ENCODE results near the gene DNAH17.

Gene DNAH17

DNA sequence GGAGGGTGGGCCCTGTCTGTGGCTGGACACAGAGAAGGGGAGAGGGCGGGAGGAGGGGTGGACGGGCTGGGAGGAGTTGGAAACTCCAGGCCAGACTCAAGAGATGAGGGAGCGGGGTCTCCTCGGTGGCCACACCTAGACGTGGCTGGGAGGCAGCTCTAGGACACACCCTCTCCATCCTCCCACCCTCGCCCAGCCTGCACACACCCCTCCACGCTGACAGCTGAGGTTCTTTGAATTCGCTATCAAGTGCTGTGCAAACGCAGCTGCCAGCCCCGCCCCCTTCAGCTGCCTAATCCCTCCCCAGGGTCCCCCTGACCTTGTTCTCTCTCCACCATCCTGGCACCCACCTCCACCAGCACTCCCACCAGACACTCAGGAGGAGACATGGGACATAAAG lies 48.7 kb downstream of the DNAH17 start:
- in situ Hi-C loops (cut with MboI; ENCODE audit: low sequenced_read_pairs, unreplicated experiment): no loop called here
- TF ChIP-seq, protein P1, sequence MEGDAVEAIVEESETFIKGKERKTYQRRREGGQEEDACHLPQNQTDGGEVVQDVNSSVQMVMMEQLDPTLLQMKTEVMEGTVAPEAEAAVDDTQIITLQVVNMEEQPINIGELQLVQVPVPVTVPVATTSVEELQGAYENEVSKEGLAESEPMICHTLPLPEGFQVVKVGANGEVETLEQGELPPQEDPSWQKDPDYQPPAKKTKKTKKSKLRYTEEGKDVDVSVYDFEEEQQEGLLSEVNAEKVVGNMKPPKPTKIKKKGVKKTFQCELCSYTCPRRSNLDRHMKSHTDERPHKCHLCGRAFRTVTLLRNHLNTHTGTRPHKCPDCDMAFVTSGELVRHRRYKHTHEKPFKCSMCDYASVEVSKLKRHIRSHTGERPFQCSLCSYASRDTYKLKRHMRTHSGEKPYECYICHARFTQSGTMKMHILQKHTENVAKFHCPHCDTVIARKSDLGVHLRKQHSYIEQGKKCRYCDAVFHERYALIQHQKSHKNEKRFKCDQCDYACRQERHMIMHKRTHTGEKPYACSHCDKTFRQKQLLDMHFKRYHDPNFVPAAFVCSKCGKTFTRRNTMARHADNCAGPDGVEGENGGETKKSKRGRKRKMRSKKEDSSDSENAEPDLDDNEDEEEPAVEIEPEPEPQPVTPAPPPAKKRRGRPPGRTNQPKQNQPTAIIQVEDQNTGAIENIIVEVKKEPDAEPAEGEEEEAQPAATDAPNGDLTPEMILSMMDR (IDR thresholded peaks at IDR 0.05; ENCODE audit: borderline replicate concordance, control extremely low read depth, extremely low read depth, insufficient read depth, missing control alignments): no peak
- no peak for DNase-seq (ENCODE audit: low spot score)

DNA sequence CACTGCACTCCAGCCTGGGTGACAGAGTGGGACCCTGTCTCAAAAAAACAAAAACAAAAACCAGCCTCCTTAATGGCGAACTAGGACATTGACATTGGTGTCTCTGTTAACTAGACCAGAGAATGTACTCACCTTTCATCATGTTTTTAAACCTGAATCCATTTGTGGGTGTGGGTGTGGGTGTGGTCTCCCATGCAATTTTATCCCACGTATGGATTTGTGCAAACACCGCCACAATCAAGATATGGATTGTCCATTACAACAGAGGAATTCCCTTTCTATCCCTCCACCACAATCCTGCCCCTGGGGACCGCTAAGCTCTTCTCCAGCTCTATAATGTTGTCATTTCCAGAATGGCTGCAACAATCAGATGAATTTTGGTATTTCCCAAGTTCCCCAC lies 49.9 kb downstream of the DNAH17 start:
- in situ Hi-C loops (cut with MboI; ENCODE audit: low sequenced_read_pairs, unreplicated experiment): no loop called here
- DNase-seq (ENCODE audit: low spot score): no peak
- TF ChIP-seq, protein P1 (IDR thresholded peaks at IDR 0.05; ENCODE audit: borderline replicate concordance, control extremely low read depth, extremely low read depth, insufficient read depth, missing control alignments): no peak

DNA sequence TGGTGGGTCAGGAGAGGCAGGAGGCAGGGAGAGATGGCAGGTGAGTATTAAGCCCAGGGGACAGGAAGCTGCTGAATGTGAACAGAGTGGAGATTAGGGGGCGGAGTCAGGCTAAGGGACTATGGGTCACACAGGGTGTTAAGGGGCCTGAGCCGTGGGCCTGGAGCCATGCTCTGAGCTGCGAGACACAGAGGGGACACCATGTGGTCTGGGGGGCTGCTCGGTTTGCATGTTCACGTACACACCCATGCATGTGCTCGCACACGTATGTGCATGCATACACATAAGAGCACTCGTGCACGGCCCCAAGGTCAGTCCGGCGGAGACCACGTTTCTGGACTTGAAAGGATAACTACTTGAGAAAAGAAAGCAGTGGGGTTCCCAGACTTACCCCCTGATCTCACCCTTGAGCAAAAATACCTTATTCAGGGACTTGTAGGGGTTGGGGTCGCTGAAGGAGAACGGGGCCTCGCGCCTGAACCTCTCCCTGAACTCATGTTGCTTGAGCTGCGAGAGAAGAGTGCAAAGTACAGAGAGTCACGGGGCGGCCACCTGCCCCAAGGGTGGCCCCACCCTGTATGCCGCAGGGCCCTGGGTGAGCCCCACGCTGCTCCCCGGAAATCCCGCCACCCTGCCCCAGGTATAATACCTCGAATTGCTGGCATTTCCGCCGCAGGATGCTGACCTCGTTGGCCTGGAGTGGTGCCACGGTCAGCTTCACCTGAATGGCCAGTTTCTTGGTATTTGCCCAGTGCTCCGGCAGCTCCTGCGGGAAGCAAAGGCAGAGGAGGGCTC lies 50.8 kb downstream of the DNAH17 start:
- no peak for DNase-seq (ENCODE audit: low spot score)
- TF ChIP-seq, protein P1 (IDR thresholded peaks at IDR 0.05; ENCODE audit: borderline replicate concordance, control extremely low read depth, extremely low read depth, insufficient read depth, missing control alignments): no peak
- in situ Hi-C loops (cut with MboI; ENCODE audit: low sequenced_read_pairs, unreplicated experiment): no loop called here

DNA sequence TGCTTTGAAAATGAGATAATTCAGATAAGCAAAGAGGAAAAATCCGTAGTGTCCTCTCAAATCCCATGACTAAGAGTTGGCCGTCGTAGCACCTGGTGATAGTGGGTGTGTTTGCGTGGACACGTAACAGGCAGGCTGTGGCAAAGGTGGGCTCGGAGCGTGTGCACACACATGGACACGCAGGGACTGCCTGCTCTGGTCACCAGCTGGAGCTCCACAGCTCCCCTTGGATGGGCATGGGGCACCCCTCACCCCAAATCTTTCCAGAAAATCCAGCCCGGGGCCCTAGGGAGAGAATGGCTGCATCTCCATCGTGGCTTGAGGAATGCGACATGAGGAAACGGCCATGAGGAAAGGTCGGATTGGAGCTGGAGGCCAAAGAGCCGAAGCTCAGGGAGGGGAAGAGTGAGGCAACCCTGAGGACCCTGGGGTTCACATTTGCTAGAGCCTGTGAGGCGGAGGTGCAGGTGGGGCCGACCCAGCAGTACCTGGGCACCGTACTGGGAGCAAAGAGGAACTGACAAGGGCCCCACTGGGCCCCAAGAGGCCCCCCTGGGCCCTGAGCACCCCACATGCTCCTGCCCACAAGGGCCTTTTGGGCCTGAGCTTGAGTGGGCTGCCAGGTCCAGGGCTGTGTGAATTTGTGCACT lies 51.6 kb downstream of the DNAH17 start:
- TF ChIP-seq, protein P1 (IDR thresholded peaks at IDR 0.05; ENCODE audit: borderline replicate concordance, control extremely low read depth, extremely low read depth, insufficient read depth, missing control alignments): no peak
- no peak for DNase-seq (ENCODE audit: low spot score)
- in situ Hi-C loops (cut with MboI; ENCODE audit: low sequenced_read_pairs, unreplicated experiment): no loop called here

DNA sequence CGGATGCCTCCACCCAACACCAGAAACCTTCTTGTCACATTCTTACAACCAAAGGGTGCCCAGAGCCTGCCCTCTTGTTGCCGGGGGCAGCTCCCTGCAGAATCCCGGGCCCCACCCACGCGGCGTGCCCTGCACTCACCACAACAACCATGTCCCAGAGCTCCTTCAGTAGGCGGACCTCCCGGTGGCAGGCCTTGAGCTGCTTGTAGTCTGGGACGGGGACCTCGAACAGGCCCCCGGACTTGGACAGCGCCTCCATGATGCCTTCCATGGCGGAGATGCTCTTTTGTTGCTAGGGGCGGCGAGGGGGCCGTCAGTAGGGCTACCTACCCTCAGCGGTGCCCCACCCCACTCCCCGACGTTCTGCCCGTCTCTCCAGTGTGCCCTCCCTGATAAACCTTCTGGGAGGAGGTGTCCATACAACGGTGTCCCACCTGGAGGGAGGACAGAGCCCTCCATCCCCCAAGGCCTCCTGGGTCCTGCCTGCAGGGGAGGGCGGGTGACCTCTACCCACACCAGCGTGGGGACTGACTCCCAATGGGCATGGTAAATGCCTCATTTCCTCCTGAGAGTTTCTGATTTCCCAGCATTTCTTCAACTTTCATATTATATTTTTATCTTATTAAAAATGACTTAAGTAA lies 52.2 kb downstream of the DNAH17 start:
- in situ Hi-C loops (cut with MboI; ENCODE audit: low sequenced_read_pairs, unreplicated experiment): no loop called here
- DNase-seq (ENCODE audit: low spot score): no peak
- TF ChIP-seq, protein P1 (IDR thresholded peaks at IDR 0.05; ENCODE audit: borderline replicate concordance, control extremely low read depth, extremely low read depth, insufficient read depth, missing control alignments): no peak

DNA sequence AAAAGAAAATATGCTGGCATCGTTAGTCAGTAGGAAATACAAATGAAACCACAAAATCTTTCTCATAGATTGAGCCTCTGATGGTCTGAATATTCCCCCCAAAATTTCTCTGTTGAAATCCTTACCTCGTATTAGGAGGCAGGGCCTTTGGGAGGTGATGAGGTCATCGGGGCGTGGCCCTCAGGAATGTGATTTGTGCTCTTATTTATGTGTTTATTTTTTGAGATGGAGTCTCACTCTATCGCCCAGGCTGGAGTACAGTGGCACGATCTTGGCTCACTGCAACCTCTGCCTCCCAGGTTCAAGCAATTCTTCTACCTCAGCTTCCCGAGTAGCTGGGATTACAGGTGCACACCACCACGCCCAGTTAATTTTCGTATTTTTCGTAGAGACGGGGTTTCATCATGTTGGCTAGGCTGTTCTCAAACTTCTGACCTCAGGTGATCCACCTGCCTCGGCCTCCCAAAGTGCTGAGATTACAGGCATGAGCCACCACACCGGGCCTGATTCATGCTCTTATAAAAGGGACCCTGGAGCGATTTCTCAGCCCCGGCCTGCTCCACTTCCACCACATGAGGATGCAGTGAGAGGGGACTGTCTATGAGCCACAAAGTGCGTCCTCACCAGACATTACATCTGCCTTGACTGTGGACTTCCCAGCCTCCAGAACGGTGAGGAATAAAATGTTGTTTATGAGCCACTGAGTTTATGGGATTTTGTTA lies 53.1 kb downstream of the DNAH17 start:
- no peak for DNase-seq (ENCODE audit: low spot score)
- TF ChIP-seq, protein P1 (IDR thresholded peaks at IDR 0.05; ENCODE audit: borderline replicate concordance, control extremely low read depth, extremely low read depth, insufficient read depth, missing control alignments): no peak
- in situ Hi-C loops (cut with MboI; ENCODE audit: low sequenced_read_pairs, unreplicated experiment): no loop called here

Measured in GM13976 (cell line).